Stimulated activated CD4-positive, alpha-beta T cell treated with anti-CD3 and anti-CD28 coated beads, Interleukin-15, amount 100 ng/mL, for 48 hours (primary cell): Measurements from ENCODE around the gene CRABP1.

ENCODE experiments used
- DNase-seq, 2 donors: peaks; one replicate each; pipeline ENCODE4 v3.0.0-alpha.2; 2020; ENCODE audit warnings: low read depth in 2 of 2

Gene CRABP1

GRCh38 chr15:78317145-78317836, 22.9 kb upstream of the CRABP1 start:
- DNase-seq = no peak

GRCh38 chr15:78319588-78319987, 20.6 kb upstream of the CRABP1 start:
- no peak for DNase-seq

DNA sequence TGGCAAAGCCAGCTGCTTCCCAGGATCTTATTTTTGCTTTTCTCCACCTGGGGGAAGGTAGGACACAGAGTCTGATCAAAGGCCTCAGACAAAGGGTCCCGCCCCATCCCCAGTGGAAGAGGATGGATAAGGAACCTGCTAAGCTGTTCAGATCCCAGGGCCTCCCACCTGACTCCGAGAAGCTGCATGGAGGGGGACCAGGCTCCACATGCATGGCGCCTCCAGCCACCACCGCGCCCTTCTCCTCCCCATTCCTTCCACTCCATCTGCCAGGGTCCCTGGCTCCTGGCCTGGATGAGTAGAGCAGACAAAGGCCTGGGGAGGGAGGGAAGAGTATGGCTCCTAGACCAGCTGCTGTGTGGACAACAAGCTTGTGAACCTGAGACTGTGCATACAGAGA, 20.0 kb upstream of the CRABP1 start:
- DNase-seq = no peak

DNA sequence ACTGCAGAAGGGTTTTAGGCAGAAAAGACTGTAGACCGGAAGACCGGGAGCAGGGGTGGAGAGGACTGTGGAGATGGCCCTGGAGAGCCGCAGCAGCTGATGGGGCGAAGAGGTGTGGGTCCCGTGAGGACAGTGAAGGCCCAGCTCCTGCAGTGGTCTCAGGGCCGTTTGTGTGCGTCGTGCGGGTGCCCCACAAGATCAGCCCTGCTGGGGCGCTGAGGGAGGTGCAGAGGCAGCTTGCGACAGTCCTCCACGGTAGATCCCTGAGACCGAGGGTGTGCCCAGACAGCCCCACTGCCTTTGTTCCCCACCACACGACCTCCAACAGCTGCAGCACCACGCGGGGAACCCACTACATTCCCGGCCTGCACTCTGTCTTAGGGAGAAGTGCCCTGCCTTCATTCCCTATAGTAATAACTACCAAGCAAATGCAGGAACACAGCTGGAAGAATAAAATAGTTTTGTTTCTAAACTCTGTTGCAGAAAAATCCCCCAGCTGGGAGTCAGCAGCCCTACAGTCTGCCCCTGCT, 19.0 kb upstream of the CRABP1 start:
- no peak for DNase-seq

GRCh38 chr15:78321786-78322185, 18.4 kb upstream of the CRABP1 start:
- DNase-seq = no peak

DNA sequence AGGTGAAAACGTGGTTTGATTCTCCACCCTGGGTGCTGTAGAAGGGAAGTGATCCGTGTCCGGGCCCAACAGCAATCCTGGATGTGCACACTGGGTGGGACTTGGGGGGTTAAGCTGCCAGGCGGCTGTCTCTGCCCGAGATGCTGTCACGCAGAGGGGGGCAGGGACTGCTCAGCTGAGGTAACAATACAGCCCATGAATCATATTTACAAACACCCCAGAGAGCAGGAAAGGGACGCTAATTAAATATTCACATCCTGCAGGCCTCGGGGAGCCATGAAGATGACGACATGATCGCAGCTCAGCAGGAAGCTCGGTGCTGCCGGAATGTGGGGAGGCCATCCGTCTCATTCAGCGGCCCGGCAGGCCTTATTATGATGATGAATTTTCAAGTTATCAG, 17.9 kb upstream of the CRABP1 start:
- DNase-seq = no peak

DNA sequence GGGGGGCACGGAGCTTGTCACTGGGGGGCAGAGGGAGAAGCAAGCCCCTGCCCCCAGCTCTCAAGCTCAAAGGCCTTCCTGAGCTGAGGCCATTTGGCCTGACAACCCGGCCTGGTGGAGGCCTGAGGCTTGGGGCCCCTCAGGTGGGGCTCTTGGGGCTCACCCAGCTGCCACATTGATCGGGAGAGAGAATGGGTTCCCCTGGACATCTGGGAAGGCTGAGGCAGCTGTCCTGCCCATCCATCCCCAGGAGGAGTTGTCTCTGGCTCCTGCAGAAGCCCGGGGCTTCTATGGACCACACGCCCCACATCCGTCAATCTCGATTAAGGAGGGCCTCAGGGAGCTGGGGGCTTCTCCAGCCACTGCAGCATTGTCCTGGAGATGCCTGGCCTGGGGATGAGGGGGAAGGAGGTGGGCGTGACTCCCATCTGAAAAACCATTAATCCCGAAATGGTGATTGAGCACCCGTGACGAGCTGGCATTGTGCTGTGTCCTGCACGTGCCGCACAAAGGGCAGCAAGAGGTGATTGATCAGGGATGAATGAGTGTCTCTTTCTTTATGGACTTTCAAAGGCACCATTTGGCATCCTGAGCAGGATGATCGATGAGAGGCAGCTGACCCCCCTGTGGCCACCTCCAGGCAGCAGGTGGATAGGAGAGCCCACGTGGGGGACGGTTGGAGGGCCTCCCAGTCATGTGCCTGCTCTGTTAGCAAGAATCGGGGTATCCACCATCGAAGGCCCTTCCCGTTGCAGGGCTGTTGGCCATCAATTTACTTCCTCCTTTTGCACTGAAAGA, 17.2 kb upstream of the CRABP1 start:
- DNase-seq = no peak

DNA sequence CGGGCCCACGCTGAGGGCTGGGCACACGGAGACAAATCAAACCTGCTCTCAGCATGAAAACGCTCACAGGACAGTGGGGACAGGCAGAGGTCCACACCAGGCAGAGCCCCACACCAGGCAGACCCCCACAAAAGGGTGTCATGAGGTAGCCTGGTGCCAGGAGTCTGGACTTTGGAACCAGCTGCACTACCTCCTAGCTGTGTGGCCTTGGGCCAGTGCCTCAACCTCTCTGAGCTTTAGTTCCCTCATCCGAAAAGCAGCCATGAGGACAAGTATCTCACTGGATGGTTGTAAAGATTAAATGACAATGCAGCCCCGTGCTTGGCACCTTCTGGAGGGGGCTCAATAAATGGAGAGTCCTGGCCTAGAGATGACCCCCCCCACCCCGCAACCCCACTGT, 16.5 kb upstream of the CRABP1 start:
- DNase-seq = no peak

GRCh38 chr15:78324144-78324543, 16.0 kb upstream of the CRABP1 start:
- DNase-seq = no peak

DNA sequence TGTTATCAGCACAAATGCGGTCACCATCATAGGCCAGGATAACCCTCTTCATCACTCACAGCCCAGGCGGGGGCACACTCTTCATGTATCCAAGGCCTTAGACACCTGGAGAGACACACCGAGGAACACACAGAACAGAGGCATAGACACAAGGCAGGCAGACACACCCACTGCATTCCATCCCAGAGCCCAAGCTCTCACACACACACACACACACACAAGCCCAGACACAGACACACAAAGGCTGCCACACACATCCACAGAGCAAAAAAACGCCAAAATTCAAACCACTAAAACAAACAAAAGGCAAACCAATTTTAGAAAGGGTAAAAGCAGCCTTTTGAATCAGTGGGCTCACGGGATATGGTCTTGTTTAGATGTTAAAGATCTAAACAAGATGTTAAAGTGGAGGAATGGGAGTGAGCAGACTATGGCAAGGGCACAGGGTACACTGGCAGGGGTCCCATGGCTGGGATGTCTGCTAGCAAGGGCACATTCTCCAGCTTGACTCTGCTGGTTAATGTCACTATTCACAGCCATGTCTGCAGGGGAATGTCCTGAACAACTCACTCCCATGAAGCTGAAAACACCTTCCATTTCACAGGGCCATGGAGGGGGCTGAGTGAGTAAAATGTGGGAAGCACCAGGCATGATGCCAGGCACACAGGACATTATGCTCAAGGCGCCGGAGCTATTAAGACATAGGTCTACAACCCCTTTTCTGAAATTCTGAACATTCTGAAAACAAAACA, 14.9 kb upstream of the CRABP1 start:
- no peak for DNase-seq

- DNase-seq = no peak
Measured at GRCh38 chr15:78327466-78327865, 12.7 kb upstream of the CRABP1 start.

DNA sequence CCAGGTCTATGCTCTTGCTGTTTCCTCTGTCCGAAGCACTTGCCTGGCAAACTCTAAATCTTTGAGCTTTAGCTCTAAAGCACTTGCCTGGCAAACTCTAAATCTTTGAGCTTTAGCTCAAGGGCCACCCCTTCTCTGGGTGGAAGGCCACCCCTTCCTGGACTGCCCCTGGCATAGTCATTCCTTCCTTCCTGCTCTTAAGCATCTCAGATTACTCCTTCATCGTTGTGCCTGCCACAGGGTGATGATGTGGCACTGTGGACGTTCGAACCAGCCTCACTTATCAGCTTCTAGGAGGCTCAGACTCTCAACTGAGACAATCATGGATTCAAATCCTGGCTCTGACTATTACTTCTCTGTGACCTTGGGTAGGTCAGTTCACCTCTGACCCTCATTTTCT, 10.5 kb upstream of the CRABP1 start:
- no peak for DNase-seq

DNA sequence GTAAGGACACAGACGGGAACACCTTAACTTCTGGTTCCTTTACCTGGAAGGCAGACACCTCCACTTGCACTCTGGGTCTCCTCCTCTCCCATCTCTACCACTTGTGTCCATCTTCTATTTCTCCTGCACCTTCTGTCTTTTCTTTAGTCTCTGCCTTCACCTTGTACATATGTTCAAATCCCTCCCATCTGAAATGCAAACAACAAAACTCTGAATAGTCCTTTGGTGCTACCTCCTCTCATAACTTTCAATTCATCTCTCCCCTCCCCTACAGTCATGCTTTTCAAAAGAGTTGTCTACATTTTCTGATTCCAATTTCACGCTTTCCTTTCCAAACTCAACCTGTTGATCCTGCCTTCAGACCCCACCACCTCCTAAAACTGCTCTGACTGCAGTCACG, 5.3 kb upstream of the CRABP1 start:
- no peak for DNase-seq

- no peak for DNase-seq
Measured at GRCh38 chr15:78335985-78336384, 4.2 kb upstream of the CRABP1 start.

DNA sequence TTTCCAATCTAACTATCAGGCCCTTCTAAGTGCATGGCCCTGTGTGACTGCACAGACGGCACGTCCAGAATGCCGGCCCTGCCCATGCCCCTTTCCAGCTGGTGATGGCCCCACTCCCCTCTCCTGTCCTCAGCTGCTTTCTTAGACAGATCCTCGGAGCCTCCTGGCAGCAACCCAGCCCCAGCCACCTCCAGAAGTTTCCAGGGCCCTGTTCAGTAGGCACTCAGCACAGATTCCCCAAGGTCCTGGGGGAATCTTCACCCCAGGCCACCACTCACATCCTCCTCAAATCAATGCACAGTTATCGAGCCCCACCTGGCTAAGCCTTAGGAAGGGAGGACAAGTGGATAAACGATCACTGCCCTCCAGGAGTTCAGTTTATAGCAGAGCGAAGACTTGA, 1.4 kb upstream of the CRABP1 start:
- no peak for DNase-seq

DNA sequence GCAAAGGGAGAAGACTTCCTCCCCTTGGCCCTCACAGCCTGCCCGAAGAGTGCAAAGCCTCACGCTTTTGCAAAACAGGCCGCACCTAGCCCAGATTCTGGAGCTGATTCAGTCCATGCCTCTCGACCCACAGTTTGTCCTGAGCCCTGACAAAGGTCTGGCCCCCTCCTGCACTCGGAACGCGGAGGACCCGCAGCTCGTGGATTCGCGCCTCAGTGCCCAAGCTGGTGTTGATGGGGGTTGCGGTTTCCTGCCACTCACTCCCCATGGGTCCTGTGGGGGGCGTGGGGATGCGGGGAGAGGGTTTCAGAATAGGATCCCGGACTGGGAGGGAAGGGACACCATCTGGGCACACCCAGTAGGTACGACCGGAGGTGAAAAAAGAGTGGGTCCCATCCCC, 594 bp upstream of the CRABP1 start:
- no peak for DNase-seq

GRCh38 chr15:78341057-78341987, 1.2 kb downstream of the CRABP1 start:
- no peak for DNase-seq

- no peak for DNase-seq
Measured at GRCh38 chr15:78342021-78342420, 1.9 kb downstream of the CRABP1 start.

GRCh38 chr15:78343276-78344060, 3.3 kb downstream of the CRABP1 start:
- no peak for DNase-seq

GRCh38 chr15:78345396-78346125, 5.4 kb downstream of the CRABP1 start:
- DNase-seq = no peak
